NT2/D1 (cell line): Measurements from ENCODE around the gene MEX3B.
A peak's percentile ranks its signal among the peaks of the same experiment; 100 is the strongest.

ENCODE experiments used
- DNase-seq: peaks from one replicate; pipeline ENCODE4 v3.0.0-alpha.2; 2011; ENCODE audit warnings: low read depth, low spot score
- H3K27me3 ChIP-seq: 2 replicates; pipeline ENCODE4 v1.6.0; 2011; ENCODE audit warnings: mild to moderate bottlenecking; ENCODE audit not compliant: insufficient read length, insufficient read depth
- H3K36me3 ChIP-seq: 2 replicates; pipeline ENCODE4 v1.6.1; 2011; ENCODE audit warnings: mild to moderate bottlenecking, low read length, mixed read lengths; ENCODE audit not compliant: insufficient read depth, insufficient read length
- H3K4me1 ChIP-seq: 2 replicates; pipeline ENCODE4 v1.5.1; 2011; ENCODE audit not compliant: insufficient read depth, insufficient read length
- H3K4me3 ChIP-seq: 2 replicates; pipeline ENCODE4 v1.5.1; 2011; ENCODE audit warnings: low read depth; ENCODE audit not compliant: insufficient read length
- H3K9ac ChIP-seq: 2 replicates; pipeline ENCODE4 v1.6.0; 2011; ENCODE audit warnings: low read depth; ENCODE audit not compliant: insufficient read length
- H3K9me3 ChIP-seq: 2 replicates; pipeline ENCODE4 v1.5.1; 2011; ENCODE audit warnings: mild to moderate bottlenecking, low read length; ENCODE audit not compliant: insufficient read depth
- SUZ12 ChIP-seq: IDR thresholded peaks from 2 replicates; pipeline ENCODE4 v1.6.1; 2011; ENCODE audit not compliant: insufficient read length, insufficient read depth; ENCODE audit errors: extremely low read depth
- YY1 ChIP-seq: IDR thresholded peaks from 2 replicates; pipeline ENCODE4 v1.6.1; 2011; ENCODE audit not compliant: insufficient read length, insufficient read depth
- ZNF274 ChIP-seq: IDR thresholded peaks from 2 replicates; pipeline ENCODE4 v1.6.1; 2011; ENCODE audit warnings: mild to moderate bottlenecking, low read depth, low read length

MEX3B gene

DNA sequence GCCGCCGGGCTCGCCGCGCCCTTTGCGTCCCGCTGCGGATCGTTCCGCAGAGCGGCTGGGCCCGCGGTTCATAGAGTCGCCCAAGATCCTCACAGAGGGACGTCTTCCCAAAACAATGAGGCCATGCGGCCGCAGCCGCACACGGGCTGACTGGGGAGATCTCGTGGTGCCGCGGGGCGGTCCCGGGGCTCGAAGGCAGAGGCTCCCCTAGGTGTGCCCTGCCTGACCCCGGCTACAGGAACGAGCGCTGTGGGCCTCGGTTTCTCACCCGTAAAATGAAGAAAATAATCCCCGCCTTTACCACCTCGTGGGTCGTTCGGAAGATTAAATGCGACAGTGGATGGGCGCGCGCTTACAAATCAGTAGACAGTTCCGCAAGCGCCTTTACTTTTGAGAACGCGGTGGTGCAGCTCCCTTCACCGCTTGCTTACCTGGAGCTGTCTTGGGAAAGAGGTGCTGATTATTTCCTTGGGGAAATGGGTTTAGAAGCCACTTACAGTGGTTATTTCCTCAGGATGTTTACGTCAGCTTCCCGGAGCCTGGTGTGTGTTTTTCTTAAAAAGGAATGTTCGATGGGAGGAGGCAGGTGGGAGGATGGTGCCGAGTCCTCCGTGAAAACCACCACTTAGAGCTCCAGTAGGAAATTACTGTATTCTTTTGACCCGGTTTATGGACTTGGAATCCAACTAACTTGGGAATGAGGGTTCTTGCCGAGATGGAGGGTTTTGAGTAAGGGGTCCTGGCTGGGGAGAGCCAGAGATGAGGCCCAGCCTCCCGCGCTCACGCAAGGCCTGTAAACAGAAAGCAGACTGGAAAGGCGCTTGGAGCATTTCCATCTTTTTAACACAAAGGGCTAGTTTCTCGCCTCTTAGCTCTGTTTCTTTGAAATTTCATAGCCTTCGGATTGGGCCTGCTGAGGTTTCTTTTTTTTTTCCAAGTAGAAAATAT is 1.9 kb upstream of the MEX3B start:
- H3K4me3 ChIP-seq, result peak overlapping the region; percentile 81
- TF ChIP-seq ZNF274 (no peak), SUZ12 (no peak), YY1 (no peak)
- peaks cover 8% of the 10 kb centered on the region for H3K4me1 ChIP-seq
- peak overlapping the region; percentile 76 for H3K9ac ChIP-seq
- peaks cover 15% of the 10 kb centered on the region for H3K27me3 ChIP-seq
- peaks cover 15% of the 10 kb centered on the region for H3K36me3 ChIP-seq
- no peaks in the 10 kb centered on the region for H3K9me3 ChIP-seq
- no peak for DNase-seq

DNA sequence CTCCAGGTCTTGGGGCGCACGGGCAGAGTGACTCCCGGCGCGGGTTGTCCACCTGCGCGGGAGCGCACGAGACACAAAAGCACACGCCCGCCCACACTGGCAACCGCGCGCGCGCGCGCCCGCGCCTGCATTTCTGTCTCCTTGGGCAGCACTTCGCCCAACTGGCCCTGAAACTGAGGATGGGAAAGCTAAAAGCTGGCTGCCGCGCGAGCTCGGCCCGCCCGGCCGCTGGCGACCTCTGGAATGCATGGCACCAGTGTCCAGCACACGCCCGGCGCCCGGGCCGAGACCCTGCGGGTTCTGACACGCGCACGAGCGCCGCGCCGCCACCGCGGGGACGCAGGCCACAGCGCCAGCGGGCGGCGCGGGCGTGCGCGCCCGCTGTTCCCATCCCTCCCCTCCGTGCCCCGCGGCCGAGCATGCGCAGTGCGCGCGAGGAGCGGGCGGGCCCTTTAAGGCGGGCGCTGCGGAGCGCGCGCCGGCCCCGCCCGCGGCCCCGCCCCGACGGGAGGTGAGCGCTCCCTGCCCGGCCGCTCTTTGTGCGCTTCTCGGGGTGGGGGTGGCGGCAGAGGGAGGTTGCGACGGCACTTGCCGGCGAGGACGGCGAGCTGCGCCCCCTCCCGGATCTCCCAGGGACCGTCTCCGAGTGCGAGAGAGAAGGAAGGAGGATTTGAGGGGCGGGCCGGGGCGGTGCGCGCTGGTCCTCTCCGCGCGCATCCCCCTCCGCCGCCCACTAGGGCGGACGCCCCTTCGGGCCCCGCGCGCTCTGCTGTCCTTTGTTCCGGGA is 1.0 kb upstream of the MEX3B start:
- DNase-seq, result peak; percentile 95
- TF ChIP-seq SUZ12 (no peak), ZNF274 (no peak), YY1 (no peak)
- peaks cover 8% of the 10 kb centered on the region for H3K4me1 ChIP-seq
- peaks cover 23% of the 10 kb centered on the region for H3K36me3 ChIP-seq
- peak overlapping the region; percentile 81 for H3K4me3 ChIP-seq
- H3K9me3 ChIP-seq, result no peaks in the 10 kb centered on the region
- H3K9ac ChIP-seq, result peak overlapping the region; percentile 88
- H3K27me3 ChIP-seq, result peaks cover 15% of the 10 kb centered on the region

- Histone ChIP-seq H3K9me3 (no peaks in the 10 kb centered on the region), H3K27me3 (peaks cover 15% of the 10 kb centered on the region), H3K4me3 (peak overlapping the region; percentile 78), H3K9ac (peak overlapping the region; percentile 89), H3K4me1 (peaks cover 8% of the 10 kb centered on the region), H3K36me3 (peaks cover 26% of the 10 kb centered on the region)
- TF ChIP-seq YY1, result no peak
- TF ChIP-seq ZNF274, result no peak
- TF ChIP-seq SUZ12, result no peak
- no peak for DNase-seq
These were observed 483 bp downstream of the MEX3B start for GRCh38 chr15:82045179-82045891.

GRCh38 chr15:82044373-82045178 is 1.2 kb downstream of the MEX3B start:
- peaks cover 12% of the 10 kb centered on the region for H3K27me3 ChIP-seq
- H3K36me3 ChIP-seq, result peaks cover 26% of the 10 kb centered on the region
- H3K4me1 ChIP-seq, result peaks cover 8% of the 10 kb centered on the region
- no peak for DNase-seq
- H3K9me3 ChIP-seq, result no peaks in the 10 kb centered on the region
- peak overlapping the region; percentile 89 for H3K9ac ChIP-seq
- TF ChIP-seq YY1 (no peak), SUZ12 (no peak), ZNF274 (no peak)
- H3K4me3 ChIP-seq, result peak overlapping the region; percentile 78

GRCh38 chr15:82043796-82044372 is 1.9 kb downstream of the MEX3B start:
- DNase-seq, result no peak
- Histone ChIP-seq H3K4me1 (peaks cover 8% of the 10 kb centered on the region), H3K4me3 (peak overlapping the region; percentile 78), H3K9me3 (no peaks in the 10 kb centered on the region), H3K9ac (peak overlapping the region; percentile 89), H3K27me3 (peaks cover 7% of the 10 kb centered on the region), H3K36me3 (peaks cover 26% of the 10 kb centered on the region)
- TF ChIP-seq ZNF274, result no peak
- no peak for TF ChIP-seq YY1
- no peak for TF ChIP-seq SUZ12

- Histone ChIP-seq H3K36me3 (peaks cover 26% of the 10 kb centered on the region), H3K4me1 (peaks cover 8% of the 10 kb centered on the region), H3K9ac (no peak overlapping the region), H3K27me3 (peaks cover under 1% of the 10 kb centered on the region), H3K9me3 (no peaks in the 10 kb centered on the region), H3K4me3 (no peak overlapping the region)
- TF ChIP-seq YY1, result no peak
- DNase-seq, result no peak
These were observed 2.6 kb downstream of the MEX3B start for GRCh38 chr15:82043130-82043673.
